ENCODE data around the gene CFAP54.

DNA sequence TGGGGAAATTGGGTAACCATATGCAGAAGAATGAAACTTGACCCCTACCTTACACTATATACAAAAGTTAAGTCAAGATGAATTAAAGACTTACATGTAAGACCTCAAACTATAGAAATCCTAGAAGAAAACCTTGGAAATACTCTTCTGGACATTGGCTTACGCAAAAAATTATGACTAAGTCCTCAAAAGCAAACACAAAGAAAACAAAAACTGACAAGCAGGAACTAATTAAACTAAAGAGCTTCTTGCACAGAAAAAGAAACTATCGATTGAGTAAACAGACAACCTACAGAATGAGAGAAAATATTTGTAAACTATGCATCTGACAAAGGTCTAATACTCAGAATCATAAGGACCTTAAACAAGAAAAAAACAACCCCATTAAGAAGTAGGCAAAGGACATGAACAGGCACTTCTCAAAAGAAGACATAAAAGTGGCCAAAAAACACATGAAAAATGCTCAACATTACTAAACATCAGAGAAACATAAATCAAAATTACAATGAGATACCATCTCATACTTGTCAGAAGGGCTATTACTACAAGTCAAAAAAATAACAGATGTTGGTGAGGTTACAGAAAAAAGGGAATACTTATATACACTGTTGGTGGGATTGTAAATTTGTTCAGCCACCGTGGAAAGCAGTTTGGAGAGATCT, 37.0 kb upstream of the CFAP54 start:
- TF ChIP-seq CTCF (IDR thresholded peaks at IDR 0.05) (no peak), POLR2A (IDR thresholded peaks at IDR 0.05) (no peak), POLR2AphosphoS5 (IDR thresholded peaks at IDR 0.05; ENCODE audit: insufficient read depth in 1 of 2, low read depth in 1 of 2) (no peak)
